ENCODE data around the gene TTC7B.

DNA sequence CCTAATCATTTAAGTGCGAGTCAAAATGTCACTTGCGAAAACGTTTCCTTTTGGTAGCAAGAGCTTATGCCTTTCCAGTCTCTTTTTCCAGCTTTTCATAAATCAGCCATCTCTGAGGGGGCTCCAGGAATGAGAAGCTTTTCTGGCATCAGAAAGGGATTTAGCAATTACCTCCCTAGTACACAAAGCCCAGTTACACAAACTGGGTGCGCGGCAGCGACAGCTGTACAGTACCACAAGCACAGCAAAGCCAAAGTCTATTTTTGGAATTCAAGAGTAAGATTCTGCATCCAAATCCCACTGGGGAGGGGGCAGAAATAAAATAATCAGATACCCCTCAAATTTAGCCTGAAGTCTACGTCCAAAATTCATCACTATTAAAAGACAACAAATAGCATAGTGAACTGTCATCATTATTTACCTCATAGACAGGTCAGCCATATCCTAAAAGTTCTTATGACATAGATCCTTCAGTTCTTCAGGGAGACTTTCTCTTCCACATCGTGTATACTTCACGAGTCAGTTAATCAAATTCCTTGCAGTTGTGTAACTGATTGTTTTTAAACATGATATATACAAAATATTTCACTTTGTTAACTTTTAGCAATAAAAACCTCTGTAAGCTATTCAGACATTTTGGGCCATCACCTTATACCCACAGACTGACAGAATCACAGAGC is 150.8 kb downstream of the TTC7B start:
- TF ChIP-seq, protein P1, sequence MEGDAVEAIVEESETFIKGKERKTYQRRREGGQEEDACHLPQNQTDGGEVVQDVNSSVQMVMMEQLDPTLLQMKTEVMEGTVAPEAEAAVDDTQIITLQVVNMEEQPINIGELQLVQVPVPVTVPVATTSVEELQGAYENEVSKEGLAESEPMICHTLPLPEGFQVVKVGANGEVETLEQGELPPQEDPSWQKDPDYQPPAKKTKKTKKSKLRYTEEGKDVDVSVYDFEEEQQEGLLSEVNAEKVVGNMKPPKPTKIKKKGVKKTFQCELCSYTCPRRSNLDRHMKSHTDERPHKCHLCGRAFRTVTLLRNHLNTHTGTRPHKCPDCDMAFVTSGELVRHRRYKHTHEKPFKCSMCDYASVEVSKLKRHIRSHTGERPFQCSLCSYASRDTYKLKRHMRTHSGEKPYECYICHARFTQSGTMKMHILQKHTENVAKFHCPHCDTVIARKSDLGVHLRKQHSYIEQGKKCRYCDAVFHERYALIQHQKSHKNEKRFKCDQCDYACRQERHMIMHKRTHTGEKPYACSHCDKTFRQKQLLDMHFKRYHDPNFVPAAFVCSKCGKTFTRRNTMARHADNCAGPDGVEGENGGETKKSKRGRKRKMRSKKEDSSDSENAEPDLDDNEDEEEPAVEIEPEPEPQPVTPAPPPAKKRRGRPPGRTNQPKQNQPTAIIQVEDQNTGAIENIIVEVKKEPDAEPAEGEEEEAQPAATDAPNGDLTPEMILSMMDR (IDR thresholded peaks at IDR 0.05), result no peak
- no peak for TF ChIP-seq POLR2A (IDR thresholded peaks at IDR 0.05)

Data from Peyer's patch (tissue), 4 donors.